Small intestine (tissue), 7 donors: ENCODE data around the gene FAM170A. TPM values are rescaled to one million over a fixed set of nuclear protein-coding genes. Genes with fewer than 3 reads are reported as not detected.

Source experiments
- DNase-seq, 2 donors: peaks; one replicate each; pipeline versions ENCODE4 v3.0.0 to v3.0.0-alpha.2; 2013
- FAIRE-seq: peaks from 2 replicates; lab custom pipeline; 2012; peaks lifted over from hg19 to GRCh38; lab: Jason Lieb, UNC
- H3K27ac ChIP-seq, 3 donors: one replicate each; pipeline ENCODE4 v1.5.1; 2013; ENCODE audit warnings: low read length in 2 of 3, mild to moderate bottlenecking in 2 of 3, control low read depth in 1 of 3, inconsistent platforms in 1 of 3, low read depth in 1 of 3, moderate library complexity in 1 of 3
- H3K27me3 ChIP-seq, 3 donors: one replicate each; pipeline ENCODE4 v1.6.1; 2013; ENCODE audit warnings: low read length in 3 of 3, inconsistent platforms in 1 of 3; ENCODE audit not compliant: control insufficient read depth in 3 of 3, insufficient read depth in 3 of 3
- H3K36me3 ChIP-seq, 3 donors: one replicate each; pipeline ENCODE4 v1.6.1; 2013; ENCODE audit warnings: low read length in 3 of 3, inconsistent platforms in 1 of 3, low read depth in 1 of 3, mild to moderate bottlenecking in 1 of 3, moderate library complexity in 1 of 3; ENCODE audit not compliant: control insufficient read depth in 3 of 3, insufficient read depth in 2 of 3
- H3K4me1 ChIP-seq, 3 donors: one replicate each; pipeline ENCODE4 v1.6.1; 2013; ENCODE audit warnings: low read length in 2 of 3, inconsistent platforms in 1 of 3, low read depth in 1 of 3, mild to moderate bottlenecking in 1 of 3, moderate library complexity in 1 of 3; ENCODE audit not compliant: control insufficient read depth in 3 of 3, insufficient read depth in 2 of 3
- H3K4me3 ChIP-seq, 3 donors: one replicate each; pipeline ENCODE4 v1.5.1; 2013; ENCODE audit warnings: low read length in 3 of 3, control low read depth in 1 of 3, inconsistent platforms in 1 of 3, low read depth in 1 of 3, mild to moderate bottlenecking in 1 of 3, moderate library complexity in 1 of 3
- H3K9me3 ChIP-seq, 2 donors: one replicate each; pipeline ENCODE4 v1.6.1; 2013; ENCODE audit warnings: low read depth in 1 of 2, low read length in 1 of 2; ENCODE audit not compliant: control insufficient read depth in 2 of 2, insufficient read depth in 1 of 2
- WGBS, 3 donors: extraction: QIAGEN DNeasy Blood & Tissue Kit; methylation state at CpG; one replicate each; pipeline ENCODE4 v1.1.7; 2013; 5-methylcytosine and 5-hydroxymethylcytosine counted together
- polyA plus RNA-seq, 4 donors: library from polyadenylated mRNA; stranded (reverse) in 3 of 4; unstranded in 1 of 4; fragments of 200-250 nt in 3 of 4; fragments of 120-200 nt in 1 of 4; gene quantifications; one replicate each; pipeline versions ENCODE4 v1.2.1 to v1.2.3, GENCODE V29; 2013
- donor health status: healthy with polysubstance abuse.
- donor health status: control.
- donor health status: control.
- donor health status: Bipolar disorder and iron deficiency.
- donor health status: healthy.

Gene FAM170A
- polyA plus RNA-seq, 4 donors: not detected

DNA sequence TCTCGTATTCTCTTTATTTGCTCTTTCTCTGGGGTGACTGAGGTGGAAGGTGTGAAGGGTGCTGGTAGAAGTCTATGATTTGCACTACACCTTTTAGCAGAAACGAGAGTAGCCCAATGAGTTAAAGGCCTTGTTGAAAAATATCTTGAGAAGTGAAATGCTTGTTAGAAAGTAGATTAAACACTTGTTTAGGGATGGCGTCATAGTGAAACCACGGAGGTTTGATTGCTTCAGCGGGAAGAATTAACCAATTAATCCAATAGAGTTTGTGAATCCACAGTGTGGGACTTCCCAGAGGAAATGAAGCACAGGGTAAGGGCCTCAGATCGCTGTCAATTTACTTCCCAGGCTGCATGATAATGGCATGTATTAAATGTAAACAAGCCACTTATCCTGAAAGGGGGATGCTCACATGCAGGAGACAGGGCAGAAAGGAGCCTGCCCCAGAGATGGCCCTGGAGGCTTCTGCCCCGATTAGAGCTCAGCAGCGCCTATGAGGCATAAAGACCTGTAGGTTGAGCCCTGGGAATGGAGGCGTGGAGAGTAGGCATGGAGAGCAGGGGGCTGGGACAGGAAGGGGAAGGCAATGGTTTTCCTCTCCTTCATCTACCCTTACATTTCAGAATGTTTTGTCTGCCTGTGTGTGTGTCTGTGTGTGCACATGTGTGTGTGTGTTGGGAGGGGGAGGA, 1.5 kb downstream of the FAM170A start:
- Histone ChIP-seq H3K27ac (no peak overlapping the region), H3K9me3 (no peaks in the 10 kb centered on the region), H3K4me1 (no peaks in the 10 kb centered on the region), H3K4me3 (no peak overlapping the region), H3K27me3 (no peaks in the 10 kb centered on the region), H3K36me3 (no peaks in the 10 kb centered on the region)
- DNase-seq: no peak
- WGBS, 3 donors: 67 to 74% (median 74%) methylated on average over 9 of the region's 9 CpGs
- no peak for FAIRE-seq

DNA sequence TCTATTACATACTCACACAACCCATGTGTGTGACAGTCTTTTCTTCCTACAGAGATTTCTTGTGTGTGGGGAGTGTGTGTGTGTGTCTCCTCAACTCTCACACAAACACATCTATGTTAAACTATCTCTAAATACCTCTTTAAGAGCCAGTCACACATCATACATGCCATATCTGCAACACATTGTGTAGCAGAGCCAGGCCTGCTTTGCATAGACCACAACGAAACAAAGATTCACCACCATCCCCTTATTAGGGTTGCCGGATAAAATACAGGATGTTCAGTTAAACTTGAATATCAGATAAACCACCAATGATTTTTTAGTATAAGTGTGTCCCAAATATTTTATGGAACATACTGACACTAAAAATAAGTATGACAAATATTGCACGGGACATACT, 2.3 kb downstream of the FAM170A start:
- WGBS, 3 donors: 89 to 93% (median 93%) methylated on average over 3 of the region's 3 CpGs
- Histone ChIP-seq H3K36me3 (no peaks in the 10 kb centered on the region), H3K4me1 (no peaks in the 10 kb centered on the region), H3K27me3 (no peaks in the 10 kb centered on the region), H3K4me3 (no peak overlapping the region), H3K27ac (no peak overlapping the region), H3K9me3 (no peaks in the 10 kb centered on the region)
- no peak for DNase-seq
- FAIRE-seq: no peak

DNA sequence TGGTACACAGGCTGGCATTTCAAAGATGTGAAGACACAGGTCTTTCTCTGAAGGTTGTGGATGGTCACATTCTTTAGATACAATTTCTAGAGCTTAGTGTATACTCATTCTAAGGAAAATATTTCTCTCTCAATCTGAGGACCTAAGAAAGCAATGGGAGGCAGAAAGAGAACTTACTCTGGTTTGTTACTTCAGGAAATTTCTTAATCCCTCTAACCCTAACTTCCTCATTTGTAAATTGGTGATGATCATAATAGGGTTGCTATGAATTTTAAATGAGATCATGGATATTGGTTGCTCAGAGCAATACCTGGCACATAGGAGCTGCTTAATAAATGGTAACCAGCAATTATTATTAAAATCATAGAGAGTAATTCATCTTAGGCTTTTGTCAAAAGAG, 22.1 kb downstream of the FAM170A start:
- H3K27ac ChIP-seq: no peak overlapping the region
- H3K4me1 ChIP-seq: no peaks in the 10 kb centered on the region
- no peaks in the 10 kb centered on the region for H3K9me3 ChIP-seq
- FAIRE-seq: no peak
- no peak for DNase-seq
- H3K36me3 ChIP-seq: no peaks in the 10 kb centered on the region
- no peak overlapping the region for H3K4me3 ChIP-seq
- no peaks in the 10 kb centered on the region for H3K27me3 ChIP-seq

DNA sequence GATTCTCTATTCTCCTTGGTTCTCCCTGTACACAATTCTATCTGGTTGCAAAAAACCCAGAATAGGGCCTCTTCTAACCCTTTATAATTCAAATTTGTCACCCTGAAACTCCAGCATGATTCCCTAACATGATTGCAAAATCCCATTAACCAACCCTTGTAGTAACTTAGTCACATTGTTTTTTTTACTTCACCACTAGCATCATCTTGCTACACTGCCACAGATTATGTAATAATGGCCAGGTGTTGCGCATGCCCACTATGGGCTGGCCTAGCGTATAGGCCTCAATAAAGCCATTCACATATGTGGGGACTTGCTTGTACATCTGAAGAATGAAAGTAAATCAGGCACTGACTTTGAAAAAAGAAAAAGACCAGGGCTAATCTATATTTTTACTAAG, 25.7 kb downstream of the FAM170A start:
- DNase-seq (peak in 1 of 2 donors; percentile 8), FAIRE-seq (no peak)
- Histone ChIP-seq H3K4me3 (no peak overlapping the region), H3K27ac (no peak overlapping the region), H3K4me1 (no peaks in the 10 kb centered on the region), H3K27me3 (no peaks in the 10 kb centered on the region), H3K36me3 (no peaks in the 10 kb centered on the region), H3K9me3 (no peaks in the 10 kb centered on the region)
- 90 to 97% (median 93%) methylated on average over 2 of the region's 2 CpGs for WGBS, 3 donors

DNA sequence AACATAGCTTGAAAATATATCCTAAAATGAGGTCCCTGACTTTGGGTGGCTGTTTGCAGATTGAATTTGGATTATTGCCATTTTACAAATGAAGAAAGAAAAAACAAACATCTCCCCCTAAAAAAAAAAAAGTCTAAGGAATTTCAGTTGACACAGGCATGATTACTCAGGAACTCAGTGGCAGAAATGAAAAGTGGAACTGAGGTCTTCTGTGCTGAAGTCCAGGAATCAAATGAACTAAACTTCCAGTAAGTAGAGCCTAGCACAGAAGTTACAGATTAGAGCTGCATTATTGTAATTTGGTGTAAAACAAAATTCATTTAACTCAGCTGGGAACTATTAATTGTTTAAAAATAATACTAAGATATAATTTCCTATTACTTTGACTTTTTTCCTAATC, 26.7 kb downstream of the FAM170A start:
- DNase-seq (no peak), FAIRE-seq (no peak)
- Histone ChIP-seq H3K4me3 (no peak overlapping the region), H3K4me1 (no peaks in the 10 kb centered on the region), H3K36me3 (no peaks in the 10 kb centered on the region), H3K27me3 (no peaks in the 10 kb centered on the region), H3K27ac (no peak overlapping the region), H3K9me3 (no peaks in the 10 kb centered on the region)

DNA sequence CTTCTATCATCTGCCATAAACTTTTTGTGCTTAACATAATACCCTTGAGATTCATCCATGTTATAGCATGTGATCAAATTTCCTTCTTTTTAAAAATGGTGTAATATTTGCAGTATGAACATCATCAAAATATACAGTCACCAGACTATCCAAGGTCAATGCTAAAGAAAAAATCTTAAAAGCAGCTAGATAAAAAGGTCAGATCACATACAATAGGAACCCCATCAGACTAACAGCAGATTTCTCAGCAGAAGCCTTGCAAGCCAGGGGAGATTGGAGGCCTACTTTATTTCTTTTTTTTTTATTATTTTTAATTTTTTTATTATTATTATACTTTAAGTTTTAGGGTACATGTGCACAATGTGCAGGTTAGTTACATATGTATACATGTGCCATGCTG, 37.2 kb downstream of the FAM170A start:
- no peaks in the 10 kb centered on the region for H3K36me3 ChIP-seq
- H3K4me3 ChIP-seq: no peak overlapping the region
- no peaks in the 10 kb centered on the region for H3K27me3 ChIP-seq
- no peak overlapping the region for H3K27ac ChIP-seq
- FAIRE-seq (no peak), DNase-seq (no peak)
- H3K9me3 ChIP-seq: peaks cover 0 to 6% of the 10 kb centered on the region in 2 donors
- no peaks in the 10 kb centered on the region for H3K4me1 ChIP-seq

DNA sequence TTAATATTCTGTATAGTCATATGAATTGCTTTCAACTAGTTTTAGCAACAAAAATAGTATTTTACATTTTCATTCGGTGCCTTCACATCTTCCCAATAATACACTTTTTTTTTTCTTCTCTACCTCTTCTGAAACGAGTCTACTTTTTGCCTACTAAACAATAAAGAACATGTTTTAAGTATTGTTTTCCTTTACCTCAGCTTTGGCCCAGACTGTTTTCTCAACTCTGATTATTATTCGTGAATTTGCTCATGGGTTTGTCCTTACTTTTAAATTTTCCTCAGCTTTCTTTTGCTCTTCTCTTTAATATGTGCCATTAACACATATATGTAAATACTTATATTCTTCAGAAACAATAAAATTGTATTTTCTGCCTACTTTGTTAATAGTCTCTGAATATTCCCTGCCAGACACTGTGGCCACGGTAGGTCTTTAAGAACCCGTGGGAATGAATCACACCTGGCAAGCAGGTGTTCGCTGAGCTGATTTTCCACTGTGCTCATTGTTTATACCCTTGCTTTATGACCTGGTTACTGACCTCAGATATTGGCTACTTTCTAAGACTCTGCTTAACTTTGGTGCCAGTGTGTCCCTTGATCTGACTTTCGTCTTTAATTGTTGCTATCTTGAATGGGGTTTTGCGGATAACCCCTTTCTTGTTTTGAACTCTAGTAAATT, 49.1 kb downstream of the FAM170A start:
- peak in 1 of 2 donors; percentile 2 for DNase-seq
- H3K4me3 ChIP-seq: no peak overlapping the region
- no peaks in the 10 kb centered on the region for H3K36me3 ChIP-seq
- H3K27me3 ChIP-seq: no peaks in the 10 kb centered on the region
- WGBS, 3 donors: 41 to 62% (median 53%) methylated on average over 8 of the region's 8 CpGs
- H3K9me3 ChIP-seq: no peaks in the 10 kb centered on the region
- H3K4me1 ChIP-seq: no peaks in the 10 kb centered on the region
- no peak overlapping the region for H3K27ac ChIP-seq
- FAIRE-seq: peak; percentile 36

DNA sequence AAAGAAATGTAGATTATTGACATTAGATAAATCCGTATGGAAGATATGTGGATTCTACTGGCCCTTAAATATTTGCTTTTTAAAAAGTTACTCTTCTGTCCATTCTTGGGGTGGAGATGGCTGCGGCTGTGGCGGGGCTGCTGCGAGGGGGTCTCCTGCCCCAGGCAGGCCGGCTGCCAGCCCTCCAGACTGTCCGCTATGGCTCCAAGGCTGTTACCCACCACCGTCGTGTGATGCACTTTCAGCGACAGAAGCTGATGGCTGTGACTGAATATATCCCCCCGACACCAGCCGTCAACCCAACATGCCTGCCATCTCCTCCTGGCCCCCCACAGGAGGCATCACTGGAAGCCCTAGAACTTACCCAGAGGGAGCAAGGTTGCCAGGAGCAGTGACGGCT, 50.7 kb downstream of the FAM170A start:
- Histone ChIP-seq H3K4me1 (no peaks in the 10 kb centered on the region), H3K27ac (no peak overlapping the region), H3K27me3 (no peaks in the 10 kb centered on the region), H3K4me3 (no peak overlapping the region), H3K36me3 (no peaks in the 10 kb centered on the region), H3K9me3 (no peaks in the 10 kb centered on the region)
- WGBS, 3 donors: 86 to 91% (median 90%) methylated on average over 12 of the region's 12 CpGs
- FAIRE-seq (no peak), DNase-seq (no peak)

DNA sequence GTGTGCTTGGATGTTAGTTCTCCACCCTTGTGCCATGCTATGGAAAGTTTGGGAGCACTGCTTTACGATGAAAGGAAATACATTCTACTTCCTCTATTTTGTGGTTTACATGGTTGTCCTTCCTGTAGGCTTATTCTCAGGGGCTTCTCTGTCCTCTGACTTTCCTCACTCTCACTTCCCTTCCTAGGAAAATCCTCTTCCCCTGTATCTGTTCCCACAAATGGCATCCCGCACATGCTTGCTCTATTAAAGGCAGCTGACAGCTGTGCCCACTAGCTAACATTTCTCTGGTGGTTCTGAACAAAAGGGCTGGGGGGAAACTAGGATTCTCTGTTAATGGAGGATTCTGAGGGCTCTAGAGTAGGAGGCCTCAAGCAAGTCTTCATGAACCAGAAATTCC, 52.4 kb downstream of the FAM170A start:
- no peak for DNase-seq
- WGBS, 3 donors: 69 to 94% (median 83%) methylated on average over 2 of the region's 2 CpGs

More for the DNA sequence above, 52.4 kb downstream of the FAM170A start:
- Histone ChIP-seq H3K4me3 (no peak overlapping the region), H3K9me3 (no peaks in the 10 kb centered on the region), H3K36me3 (no peaks in the 10 kb centered on the region), H3K27ac (no peak overlapping the region), H3K4me1 (no peaks in the 10 kb centered on the region), H3K27me3 (no peaks in the 10 kb centered on the region)
- no peak for FAIRE-seq
